ENCODE measurements around the gene BYSL. TPM values are rescaled to one million over a fixed set of nuclear protein-coding genes. Genes with fewer than 3 reads are reported as not detected.

BYSL gene
- total and polyA plus RNA-seq, 3 donors from 2014 or later: 13.7 to 20.5 (median 18.7) TPM

GRCh38 chr6:41937472-41937860 is 16.2 kb downstream of the BYSL start:
- WGBS, 2 donors: 54 to 71% methylated on average over 2 of the region's 2 CpGs
- TF ChIP-seq POLR2A (IDR thresholded peaks at IDR 0.05) (no peak), CTCF (IDR thresholded peaks at IDR 0.05) (no peak)
- no peak overlapping the region for H3K27ac ChIP-seq
- H3K36me3 ChIP-seq (ENCODE audit: low read depth, missing control alignments): no peaks in the 10 kb centered on the region
- H3K4me1 ChIP-seq: peaks cover 36% of the 10 kb centered on the region
- H3K27me3 ChIP-seq: no peaks in the 10 kb centered on the region
- no peak overlapping the region for H3K4me3 ChIP-seq
- intact Hi-C loops (cut with DNase I; ENCODE audit: low total_unique reads): loop anchor here (5.0 kb wide), 1 partner anchor 105 kb away; no protein-coding TSS in a partner anchor
- H3K9me3 ChIP-seq: no peaks in the 10 kb centered on the region
- DNase-seq: no peak

GRCh38 chr6:41937861-41938574 is 16.7 kb downstream of the BYSL start:
- Histone ChIP-seq H3K36me3 (ENCODE audit: low read depth, missing control alignments) (no peaks in the 10 kb centered on the region), H3K27me3 (no peaks in the 10 kb centered on the region), H3K4me3 (no peak overlapping the region), H3K9me3 (no peaks in the 10 kb centered on the region), H3K27ac (peak overlapping the region in 1 of 2 donors; percentile 57), H3K4me1 (peaks cover 36% of the 10 kb centered on the region)
- DNase-seq: no peak
- no peak for TF ChIP-seq CTCF (IDR thresholded peaks at IDR 0.05)
- TF ChIP-seq POLR2A (IDR thresholded peaks at IDR 0.05): no peak
- WGBS, 2 donors: 63 to 64% methylated on average over 4 of the region's 4 CpGs
- intact Hi-C loops (cut with DNase I; ENCODE audit: low total_unique reads): loop anchor here (5.0 kb wide), 1 partner anchor 104 kb away; no protein-coding TSS in a partner anchor

DNA sequence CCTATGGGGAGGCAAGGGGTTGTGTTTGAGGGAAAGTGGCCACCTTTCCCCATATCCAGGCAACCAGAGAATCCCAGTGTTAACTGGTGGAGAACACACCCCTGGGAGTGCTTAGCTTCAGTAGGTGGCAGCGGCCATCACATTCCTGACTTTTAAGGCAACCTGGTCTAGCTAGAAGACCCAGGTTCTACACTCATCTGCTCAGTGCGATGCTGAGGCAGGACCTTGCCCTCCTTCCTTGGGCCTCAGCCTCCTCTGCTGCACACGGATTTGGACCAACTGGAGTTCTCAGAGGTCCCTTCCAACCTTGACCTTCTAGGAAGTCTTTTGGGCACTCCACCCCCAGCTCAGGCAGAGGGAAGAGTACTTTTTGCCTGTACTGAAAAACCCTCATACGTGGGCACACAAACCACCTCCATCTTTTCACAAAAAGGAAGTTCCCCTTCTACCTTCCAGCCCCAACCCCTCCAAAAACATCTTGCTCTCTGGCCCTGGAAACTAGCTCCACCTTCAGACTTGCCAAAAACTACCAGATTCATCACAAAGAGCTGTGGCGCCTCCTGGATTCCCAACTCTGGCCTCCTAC is 17.4 kb downstream of the BYSL start:
- Histone ChIP-seq H3K36me3 (ENCODE audit: low read depth, missing control alignments) (no peaks in the 10 kb centered on the region), H3K27me3 (no peaks in the 10 kb centered on the region), H3K27ac (peak overlapping the region; percentile 53 to 57), H3K4me1 (peaks cover 36% of the 10 kb centered on the region), H3K9me3 (no peaks in the 10 kb centered on the region), H3K4me3 (no peak overlapping the region)
- WGBS, 2 donors: 41 to 60% methylated on average over 5 of the region's 5 CpGs
- TF ChIP-seq CTCF (IDR thresholded peaks at IDR 0.05) (no peak), POLR2A (IDR thresholded peaks at IDR 0.05) (no peak)
- DNase-seq: no peak
- intact Hi-C loops (cut with DNase I; ENCODE audit: low total_unique reads): loop anchor here (5.0 kb wide), 1 partner anchor 104 kb away; no protein-coding TSS in a partner anchor

- Histone ChIP-seq H3K9me3 (no peaks in the 10 kb centered on the region), H3K4me1 (peaks cover 36% of the 10 kb centered on the region), H3K36me3 (ENCODE audit: low read depth, missing control alignments) (no peaks in the 10 kb centered on the region), H3K4me3 (no peak overlapping the region), H3K27me3 (no peaks in the 10 kb centered on the region), H3K27ac (peak overlapping the region; percentile 53 to 57)
- 20 to 33% methylated on average over 11 of the region's 11 CpGs for WGBS, 2 donors
- DNase-seq: peak; percentile 30
- TF ChIP-seq CTCF (IDR thresholded peaks at IDR 0.05) (no peak), POLR2A (IDR thresholded peaks at IDR 0.05) (no peak)
- intact Hi-C loops (cut with DNase I; ENCODE audit: low total_unique reads): loop anchor here (5.0 kb wide), 1 partner anchor 103 kb away; no protein-coding TSS in a partner anchor
These were observed 18.0 kb downstream of the BYSL start for GRCh38 chr6:41939176-41939847.

Data from testis (tissue), 3 donors.